HG02588 (cell line): Measurements from ENCODE around the gene USP24.
"Not testable (repeated sequence)": the region's sequence is repeated elsewhere in the genome, so short reads cannot be mapped to it uniquely, and the experiment has no call there.

Experiments used
- ATAC-seq: cut with Tn5 transposase; IDR thresholded peaks from one replicate; pipeline ENCODE4 v1.9.1; 2021; ENCODE audit warnings: mild to moderate bottlenecking, moderate library complexity; ENCODE audit not compliant: unreplicated experiment

The USP24 gene

DNA sequence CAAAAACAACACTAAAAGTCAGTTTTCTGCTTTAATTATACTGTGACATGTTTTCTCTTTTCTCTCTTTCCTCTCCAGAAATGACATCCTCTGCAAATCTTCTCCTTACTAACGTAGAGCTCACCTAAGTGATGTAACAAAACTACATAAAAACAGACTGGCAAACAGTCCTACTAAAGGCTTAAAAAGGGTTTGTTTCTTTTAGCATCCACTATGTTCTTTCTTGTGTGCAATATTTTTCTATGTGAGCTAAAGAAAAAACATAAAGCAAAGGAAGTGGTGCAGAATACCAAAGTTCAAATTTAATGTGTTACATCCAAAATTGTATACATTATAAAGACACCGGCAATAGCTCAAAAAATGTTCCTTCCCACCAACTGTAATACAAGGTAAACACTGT is 14.5 kb downstream of the USP24 start:
- ATAC-seq, result no peak

DNA sequence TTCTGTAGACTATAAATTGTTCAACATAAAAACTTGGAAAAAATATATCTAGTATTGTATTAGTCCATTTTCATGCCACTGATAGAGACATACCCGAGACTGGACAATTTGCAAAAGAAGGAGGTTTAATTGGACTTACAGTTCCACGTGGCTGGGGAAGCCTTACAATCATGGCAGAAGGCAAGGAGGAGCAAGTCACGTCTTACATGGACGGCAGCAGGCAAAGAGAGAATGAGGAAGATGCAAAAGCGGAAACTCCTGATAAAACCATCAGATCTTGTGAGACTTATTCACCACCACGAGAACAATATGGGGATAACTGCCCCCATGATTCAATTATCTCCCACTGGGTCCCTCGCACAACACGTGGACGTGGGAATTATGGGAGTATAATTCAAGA is 15.4 kb downstream of the USP24 start:
- not testable (repeated sequence) for ATAC-seq

DNA sequence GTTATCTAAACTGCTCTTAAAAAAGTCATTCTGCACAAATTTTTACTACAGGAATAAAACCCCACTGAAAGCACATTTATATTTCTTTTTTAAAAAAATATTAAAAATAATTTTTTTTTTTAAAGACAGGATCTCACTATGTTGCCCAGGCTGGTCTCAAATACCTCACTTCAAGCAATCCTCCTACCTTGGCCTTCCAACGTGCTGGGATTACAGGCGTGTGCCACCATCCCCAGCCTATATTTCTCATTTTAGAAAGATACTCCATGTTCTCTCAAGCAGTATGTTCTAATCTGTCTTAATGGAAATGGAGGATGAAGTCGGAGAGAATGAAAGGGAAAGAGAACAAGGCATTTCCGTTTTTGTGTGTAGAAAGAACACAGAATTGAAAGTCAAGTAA is 17.1 kb downstream of the USP24 start:
- no peak for ATAC-seq

DNA sequence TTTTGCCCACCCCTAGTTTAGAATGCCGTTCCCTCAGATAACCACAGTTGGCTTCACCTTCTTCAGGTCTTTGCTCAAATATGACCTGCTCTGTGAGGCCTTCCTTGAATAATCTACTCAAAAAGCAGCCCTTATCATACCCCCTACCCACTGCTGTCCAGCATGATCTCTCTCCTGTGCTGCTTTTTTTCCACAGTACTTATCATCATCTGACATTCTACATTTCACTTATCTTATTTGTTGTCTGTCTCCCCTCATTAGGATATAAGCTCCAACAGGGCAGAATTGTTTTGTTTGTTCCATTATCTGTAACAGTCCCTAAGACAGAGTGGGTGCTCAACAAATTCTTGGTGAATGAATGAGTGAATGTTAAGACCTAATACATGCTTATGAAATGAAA is 18.1 kb downstream of the USP24 start:
- ATAC-seq, result no peak

- ATAC-seq, result no peak
Observed at GRCh38 chr1:55196433-55197035, 18.6 kb downstream of the USP24 start.

DNA sequence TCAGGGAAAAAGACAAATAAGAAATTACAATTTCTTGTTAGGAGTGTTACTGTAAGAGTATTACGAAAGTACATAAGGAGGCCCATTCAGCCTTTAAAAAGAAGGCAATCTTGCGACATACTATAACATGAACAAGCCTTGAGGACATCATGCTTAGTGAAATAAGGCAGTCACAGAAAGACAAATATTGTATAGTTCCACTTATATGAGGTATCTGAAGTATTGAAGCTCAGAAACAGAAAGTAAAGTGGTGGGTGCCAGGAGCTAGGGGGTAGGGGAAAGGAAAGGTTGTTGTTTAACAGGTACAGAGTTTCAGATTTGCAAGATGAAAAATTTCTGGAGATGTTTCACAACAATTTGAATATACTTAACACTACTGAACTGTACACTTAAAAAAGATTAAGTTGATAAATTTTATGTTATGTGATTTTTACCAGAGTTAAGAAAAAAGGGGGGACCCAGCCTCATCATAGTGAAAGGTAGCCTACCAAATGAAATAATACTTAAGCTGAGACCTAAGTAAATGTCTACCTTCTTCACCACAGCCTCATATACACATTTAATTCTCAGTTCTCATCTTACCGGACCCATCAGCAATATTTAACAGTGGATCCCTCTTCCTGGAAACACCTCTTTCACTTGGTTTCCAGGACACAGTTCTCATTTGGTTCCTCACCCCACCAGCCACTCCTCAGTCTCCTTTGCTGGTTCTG is 19.5 kb downstream of the USP24 start:
- ATAC-seq, result no peak

DNA sequence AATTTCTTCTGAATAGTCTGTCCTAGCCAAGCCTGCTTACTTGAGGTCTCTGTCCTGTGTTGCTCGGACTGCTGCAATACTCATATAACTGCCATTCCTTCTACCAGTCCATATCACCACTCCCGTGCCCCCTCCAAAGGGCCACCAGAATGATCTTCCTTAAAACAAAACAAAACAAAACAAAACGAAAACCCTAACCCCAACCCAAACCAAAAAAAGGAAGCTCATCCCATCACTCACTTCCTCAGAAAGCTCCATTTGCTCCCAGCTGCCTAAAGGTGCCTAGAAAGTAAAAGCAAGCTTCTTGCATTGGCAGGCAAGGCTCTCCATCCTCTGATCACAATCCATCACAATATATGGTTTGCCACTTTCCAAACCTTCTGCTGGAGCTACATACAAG is 20.3 kb downstream of the USP24 start:
- no peak for ATAC-seq

- no peak for ATAC-seq
Observed at GRCh38 chr1:55192093-55192492, 23.1 kb downstream of the USP24 start.

DNA sequence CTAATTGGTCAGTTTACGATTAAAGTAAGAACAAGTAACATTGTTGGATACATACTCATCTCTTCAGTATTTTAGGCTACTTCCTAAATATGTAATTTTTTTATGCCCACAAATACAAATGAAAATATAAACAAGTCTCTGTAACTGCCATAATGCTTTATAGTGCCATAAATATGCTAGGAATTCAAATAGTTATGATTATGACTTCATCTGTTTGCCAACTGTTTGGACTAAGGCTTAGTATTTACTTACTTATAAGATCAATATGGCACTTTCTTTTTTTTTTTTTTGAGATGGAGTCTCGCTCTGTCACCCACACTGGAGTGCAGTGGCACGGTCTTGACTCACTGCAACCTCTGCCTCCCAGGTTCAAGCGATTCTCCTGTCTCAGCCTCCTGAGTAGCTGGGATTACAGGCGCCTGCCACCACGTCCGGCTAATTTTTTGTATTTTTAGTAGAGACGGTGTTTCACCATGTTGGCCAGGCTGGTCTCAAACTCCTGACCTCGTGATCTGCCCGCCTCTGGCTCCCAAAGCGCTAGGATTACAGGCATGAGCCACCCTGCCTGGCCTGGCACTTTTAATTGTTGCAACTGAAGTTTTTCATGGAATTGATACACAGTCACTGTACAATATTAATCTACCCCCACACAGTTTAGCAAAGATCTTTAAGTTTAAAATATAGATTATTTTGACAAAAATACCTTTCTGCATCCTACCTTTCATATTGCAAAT is 23.8 kb downstream of the USP24 start:
- not testable (repeated sequence) for ATAC-seq

GRCh38 chr1:55190109-55190508 is 25.1 kb downstream of the USP24 start:
- no peak for ATAC-seq

DNA sequence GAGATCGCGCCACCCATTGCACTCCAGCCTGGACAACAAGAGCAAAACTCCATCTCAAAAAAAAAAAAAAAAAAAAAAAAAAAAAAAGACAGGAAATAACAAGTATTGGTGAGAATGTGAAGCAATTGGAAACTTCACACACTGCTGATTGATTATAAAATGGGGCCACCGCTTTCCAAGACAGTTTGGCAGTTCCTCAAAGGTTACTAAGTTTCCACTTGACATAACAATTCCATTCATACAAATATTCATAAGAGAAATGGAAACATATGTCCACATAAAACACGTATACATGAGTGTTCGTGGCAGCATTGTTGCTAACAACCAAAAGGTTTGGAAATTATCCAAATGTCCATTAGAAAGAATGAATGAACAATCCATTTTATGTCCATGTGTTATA is 26.3 kb downstream of the USP24 start:
- ATAC-seq, result no peak

DNA sequence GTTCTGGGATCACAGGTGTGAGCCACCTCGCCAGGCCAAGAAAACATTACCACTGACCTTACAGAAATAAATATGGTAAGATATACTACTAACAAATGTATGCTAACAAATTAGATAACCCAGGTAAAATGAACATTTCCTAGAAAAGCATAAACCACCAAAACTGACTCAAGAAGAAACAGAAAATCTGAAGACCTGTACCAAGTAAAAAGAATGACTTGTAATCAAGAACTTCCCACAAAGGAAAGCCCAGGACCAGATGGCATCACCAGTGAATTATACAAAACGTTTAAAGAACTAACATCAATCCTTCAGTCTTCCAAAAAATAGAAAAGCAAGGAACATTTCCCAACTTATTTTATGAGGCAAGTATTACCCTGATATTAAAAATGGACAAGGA is 29.3 kb downstream of the USP24 start:
- ATAC-seq, result no peak

DNA sequence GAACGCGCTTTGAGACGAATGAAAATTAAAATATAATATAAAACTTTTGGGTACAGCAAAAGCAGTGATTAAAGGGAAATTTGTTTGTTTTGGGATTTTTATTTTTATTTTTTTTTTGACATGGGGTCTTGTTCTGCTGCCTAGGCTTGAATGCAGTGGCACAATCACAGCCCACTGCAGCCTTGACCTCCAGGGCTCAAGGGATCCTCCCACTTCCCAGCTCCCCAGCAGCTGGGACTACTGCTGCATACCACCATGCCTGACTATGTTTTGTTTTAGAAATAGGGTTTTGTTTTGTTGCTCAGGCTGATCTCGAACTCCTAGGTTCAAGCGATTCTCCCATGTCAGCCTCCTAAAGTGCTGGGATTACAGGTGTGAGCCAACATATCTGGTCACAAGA is 30.3 kb downstream of the USP24 start:
- ATAC-seq, result no peak

DNA sequence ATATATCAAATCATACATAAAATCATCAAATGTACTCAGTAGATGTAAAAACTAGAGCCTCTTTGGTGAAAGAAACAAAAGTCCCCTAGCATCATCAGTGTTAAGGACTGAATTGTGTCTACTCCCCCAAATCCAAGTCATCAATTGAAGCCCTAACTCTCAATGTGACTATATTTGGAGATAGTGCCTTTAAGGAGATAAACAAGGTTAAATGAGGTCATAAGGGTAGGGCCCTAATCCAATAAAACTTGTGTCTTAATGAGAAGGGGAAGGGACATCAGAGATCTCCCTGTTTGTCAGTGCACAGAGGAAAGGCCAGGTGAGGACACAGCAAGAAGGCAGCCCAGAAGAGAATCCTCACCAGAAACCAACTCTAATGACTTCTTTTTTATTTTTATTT is 33.5 kb downstream of the USP24 start:
- no peak for ATAC-seq

DNA sequence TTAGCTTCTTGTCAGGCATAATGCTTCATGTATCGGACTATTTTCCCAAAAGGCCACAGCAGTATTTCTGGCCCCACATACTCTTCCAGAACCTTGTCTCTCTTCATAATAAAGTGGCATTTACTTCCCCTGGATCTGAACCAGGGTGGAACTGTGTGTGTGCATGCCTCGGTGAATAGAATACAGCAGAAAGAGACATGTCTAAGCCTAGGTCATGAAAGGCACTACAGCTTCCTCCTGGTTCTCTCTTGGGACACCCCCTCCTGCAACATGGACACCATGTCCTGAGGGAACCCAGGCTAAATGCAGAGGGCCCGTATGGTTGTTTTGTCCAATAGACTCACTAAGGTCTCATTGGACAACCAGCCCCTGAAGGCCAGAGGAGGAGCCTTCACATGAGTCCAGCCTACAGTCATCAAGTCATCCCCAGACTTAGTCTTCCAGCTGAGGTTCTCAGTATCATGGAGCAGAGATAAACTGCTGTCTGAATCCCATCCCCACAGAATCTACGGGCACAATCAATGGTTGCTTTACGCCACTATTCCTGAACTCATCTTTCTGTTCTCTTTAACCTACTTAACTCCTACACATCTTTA is 35.0 kb downstream of the USP24 start:
- ATAC-seq, result no peak

- no peak for ATAC-seq
Observed at GRCh38 chr1:55179177-55179835, 35.9 kb downstream of the USP24 start.

- no peak for ATAC-seq
Observed at GRCh38 chr1:55172687-55173086, 42.5 kb downstream of the USP24 start.

- no peak for ATAC-seq
Observed at GRCh38 chr1:55172272-55172671, 42.9 kb downstream of the USP24 start.

GRCh38 chr1:55171694-55172093 is 43.5 kb downstream of the USP24 start:
- no peak for ATAC-seq

GRCh38 chr1:55170426-55170825 is 44.7 kb downstream of the USP24 start:
- no peak for ATAC-seq

- no peak for ATAC-seq
Observed at GRCh38 chr1:55169126-55169525, 46.0 kb downstream of the USP24 start.
